Myocyte (in vitro differentiated cells): ENCODE results near the gene FTH1. TPM values are rescaled to one million over a fixed set of nuclear protein-coding genes. Genes with fewer than 3 reads are reported as not detected.
"Not testable (repeated sequence)": the region's sequence is repeated elsewhere in the genome, so short reads cannot be mapped to it uniquely, and the experiment has no call there.

Experiments
- DNase-seq: peaks from one replicate; pipeline ENCODE4 v3.0.0-alpha.2; 2012; ENCODE audit warnings: low read depth
- polyA plus RNA-seq: library from polyadenylated mRNA; unstranded; fragments of >200 nt; gene quantifications from one replicate; pipeline ENCODE4 v1.2.1, GENCODE V29; 2012; ENCODE audit warnings: missing spikeins
- total RNA-seq: library from RNA; depleted of rRNA; stranded (reverse); fragments of >200 nt; gene quantifications from 2 replicates; pipeline ENCODE4 v1.2.3, GENCODE V29; 2014

Gene FTH1
- total RNA-seq: 436 and 518 TPM in 2 replicates
- 11,787 TPM for polyA plus RNA-seq

- peak; percentile 93 for DNase-seq
These were observed at the start of gene FTH1 for GRCh38 chr11:61967116-61967923. Gene FTH1 (minus strand): TSS chr11:61967634. CDS start chr11:61967425, 209 bp downstream.

- no peak for DNase-seq
These were observed 48.2 kb upstream of the FTH1 start for GRCh38 chr11:62015615-62016014.

GRCh38 chr11:62013537-62014476 is 46.4 kb upstream of the FTH1 start:
- DNase-seq: no peak

GRCh38 chr11:62012832-62013461 is 45.5 kb upstream of the FTH1 start:
- peak; percentile 53 for DNase-seq

GRCh38 chr11:62012451-62012831 is 45.0 kb upstream of the FTH1 start:
- DNase-seq: peak; percentile 24

GRCh38 chr11:62011881-62012280 is 44.4 kb upstream of the FTH1 start:
- DNase-seq: no peak

GRCh38 chr11:62010935-62011528 is 43.6 kb upstream of the FTH1 start:
- DNase-seq: no peak

GRCh38 chr11:62008193-62008592 is 40.8 kb upstream of the FTH1 start:
- no peak for DNase-seq

GRCh38 chr11:62004473-62004872 is 37.0 kb upstream of the FTH1 start:
- peak; percentile 94 for DNase-seq

- DNase-seq: not testable (repeated sequence)
These were observed 34.8 kb upstream of the FTH1 start for GRCh38 chr11:62002283-62002682.

GRCh38 chr11:62001450-62002191 is 34.2 kb upstream of the FTH1 start:
- DNase-seq: no peak

- no peak for DNase-seq
These were observed 33.4 kb upstream of the FTH1 start for GRCh38 chr11:62000539-62001446.

- DNase-seq: no peak
These were observed 31.9 kb upstream of the FTH1 start for GRCh38 chr11:61999141-61999975.

- DNase-seq: no peak
These were observed 29.5 kb upstream of the FTH1 start for GRCh38 chr11:61996933-61997332.

- DNase-seq: no peak
These were observed 27.5 kb upstream of the FTH1 start for GRCh38 chr11:61994981-61995380.

GRCh38 chr11:61985869-61986268 is 18.4 kb upstream of the FTH1 start:
- no peak for DNase-seq

- no peak for DNase-seq
These were observed 16.0 kb upstream of the FTH1 start for GRCh38 chr11:61983419-61983818.

GRCh38 chr11:61980783-61981541 is 13.5 kb upstream of the FTH1 start:
- DNase-seq: no peak
